ENCODE data around the gene MACROD2.

MACROD2 gene

DNA sequence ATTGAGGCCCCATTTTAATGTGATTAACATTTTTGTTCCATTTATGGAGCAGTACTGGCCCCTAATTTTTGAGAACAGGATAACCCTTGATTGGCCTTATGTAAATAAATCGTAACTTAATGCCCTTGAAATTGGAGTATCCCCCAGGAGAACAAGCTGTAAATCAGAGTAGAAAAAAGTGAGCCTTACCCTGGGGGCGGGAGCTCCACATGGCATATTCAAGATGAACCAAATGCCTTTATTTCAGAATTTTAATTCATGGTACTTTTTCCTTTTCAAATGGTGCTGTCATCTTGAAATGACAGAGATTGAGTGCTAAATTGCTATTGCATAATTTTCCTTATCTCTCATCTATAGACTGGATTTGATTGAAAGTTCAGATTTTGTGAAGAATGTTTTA, 1151.6 kb downstream of the MACROD2 start:
- no peak for DNase-seq (ENCODE audit: low spot score)
- no peak overlapping the region for H3K27ac ChIP-seq
- CTCF ChIA-PET: interaction anchor here (0.6 kb wide), 1 partner anchor 1565 kb away, joined by 3 read pairs; no protein-coding TSS in a partner anchor
- POLR2A ChIA-PET (ENCODE audit: low non-redundant PET): no interaction called here
- TF ChIP-seq, protein P1, sequence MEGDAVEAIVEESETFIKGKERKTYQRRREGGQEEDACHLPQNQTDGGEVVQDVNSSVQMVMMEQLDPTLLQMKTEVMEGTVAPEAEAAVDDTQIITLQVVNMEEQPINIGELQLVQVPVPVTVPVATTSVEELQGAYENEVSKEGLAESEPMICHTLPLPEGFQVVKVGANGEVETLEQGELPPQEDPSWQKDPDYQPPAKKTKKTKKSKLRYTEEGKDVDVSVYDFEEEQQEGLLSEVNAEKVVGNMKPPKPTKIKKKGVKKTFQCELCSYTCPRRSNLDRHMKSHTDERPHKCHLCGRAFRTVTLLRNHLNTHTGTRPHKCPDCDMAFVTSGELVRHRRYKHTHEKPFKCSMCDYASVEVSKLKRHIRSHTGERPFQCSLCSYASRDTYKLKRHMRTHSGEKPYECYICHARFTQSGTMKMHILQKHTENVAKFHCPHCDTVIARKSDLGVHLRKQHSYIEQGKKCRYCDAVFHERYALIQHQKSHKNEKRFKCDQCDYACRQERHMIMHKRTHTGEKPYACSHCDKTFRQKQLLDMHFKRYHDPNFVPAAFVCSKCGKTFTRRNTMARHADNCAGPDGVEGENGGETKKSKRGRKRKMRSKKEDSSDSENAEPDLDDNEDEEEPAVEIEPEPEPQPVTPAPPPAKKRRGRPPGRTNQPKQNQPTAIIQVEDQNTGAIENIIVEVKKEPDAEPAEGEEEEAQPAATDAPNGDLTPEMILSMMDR (conservative IDR thresholded peaks at IDR 0.05; ENCODE audit: low read depth): no peak

DNA sequence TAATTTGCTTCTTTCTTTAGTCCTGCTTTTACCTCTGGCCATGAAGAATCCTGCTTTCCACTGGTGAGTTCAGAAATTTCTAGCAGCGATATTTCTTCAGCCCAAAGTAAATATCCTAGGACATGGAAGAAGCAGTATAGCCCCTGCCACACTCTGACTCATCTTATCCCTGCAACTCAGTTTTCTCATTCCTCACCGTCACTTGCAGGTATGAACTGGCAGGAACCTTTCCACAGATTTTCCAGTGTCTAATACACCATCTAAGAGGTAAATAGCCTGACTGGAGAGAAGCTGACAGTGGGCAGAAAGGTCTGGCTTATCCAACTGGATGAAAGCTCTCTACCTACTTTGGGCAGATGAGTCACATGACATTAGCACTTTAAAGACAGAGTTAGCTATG, 1158.8 kb downstream of the MACROD2 start:
- H3K27ac ChIP-seq: no peak overlapping the region
- ChIA-PET CTCF (interaction anchor here (0.7 kb wide), 1 partner anchor 81 kb away, joined by 3 read pairs; no protein-coding TSS in a partner anchor), POLR2A (ENCODE audit: low non-redundant PET) (no interaction called here)
- peak; percentile 18 for DNase-seq (ENCODE audit: low spot score)
- TF ChIP-seq, protein P1 (conservative IDR thresholded peaks at IDR 0.05; ENCODE audit: low read depth): no peak

DNA sequence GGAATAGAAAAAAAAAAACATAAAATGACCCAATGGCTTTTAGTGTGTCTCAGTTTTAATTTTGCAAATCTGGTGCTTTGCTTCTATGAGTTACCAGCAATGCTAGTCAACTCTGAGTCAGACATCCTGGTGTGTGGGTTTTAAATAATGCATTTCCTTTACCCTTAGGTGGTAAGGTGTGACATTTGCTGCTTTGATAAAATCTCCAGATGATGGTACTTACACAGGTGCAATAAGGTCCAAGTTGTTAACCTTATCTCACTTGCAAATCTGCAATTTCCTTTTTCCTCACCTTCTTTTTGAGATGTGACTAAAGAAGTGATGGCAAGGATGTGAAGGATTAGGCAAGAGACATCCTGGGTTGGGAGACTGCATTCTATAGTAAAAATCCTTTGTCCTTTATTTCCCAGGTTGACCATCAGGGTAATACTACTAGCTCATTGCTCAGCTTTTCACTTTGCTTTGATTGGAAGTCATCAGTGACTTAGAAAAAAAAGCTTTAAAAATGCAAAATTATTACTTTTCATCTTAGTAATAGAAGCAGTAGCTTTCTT, 1160.6 kb downstream of the MACROD2 start:
- DNase-seq (ENCODE audit: low spot score): peak; percentile 36
- CTCF ChIA-PET: interaction anchor here (0.6 kb wide), 1 partner anchor 414 kb away, joined by 3 read pairs; no protein-coding TSS in a partner anchor
- no peak overlapping the region for H3K27ac ChIP-seq
- POLR2A ChIA-PET (ENCODE audit: low non-redundant PET): no interaction called here
- TF ChIP-seq, protein P1 (conservative IDR thresholded peaks at IDR 0.05; ENCODE audit: low read depth): no peak

DNA sequence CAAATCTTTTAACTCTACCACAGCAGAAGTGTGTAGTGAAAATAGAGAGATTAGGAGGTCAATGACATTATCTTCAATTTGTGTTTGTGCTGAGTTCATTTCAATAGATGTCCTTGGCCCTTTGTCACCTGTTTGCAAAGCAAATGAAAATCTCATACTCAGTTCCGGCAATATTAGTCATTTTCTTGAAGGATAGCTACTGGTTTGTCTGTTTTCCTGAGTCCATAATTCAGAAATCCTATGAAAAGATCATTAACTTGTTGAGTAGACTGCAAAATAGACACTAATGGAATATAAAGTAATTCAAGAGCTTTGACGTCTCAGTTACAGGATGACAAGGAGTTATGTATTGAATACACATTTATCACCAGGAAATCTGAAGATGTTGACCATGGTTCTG, 1163.2 kb downstream of the MACROD2 start:
- H3K27ac ChIP-seq: no peak overlapping the region
- ChIA-PET CTCF (interaction anchor here (0.6 kb wide), 1 partner anchor 927 kb away, joined by 4 read pairs; no protein-coding TSS in a partner anchor), POLR2A (ENCODE audit: low non-redundant PET) (no interaction called here)
- no peak for DNase-seq (ENCODE audit: low spot score)
- TF ChIP-seq, protein P1 (conservative IDR thresholded peaks at IDR 0.05; ENCODE audit: low read depth): no peak

DNA sequence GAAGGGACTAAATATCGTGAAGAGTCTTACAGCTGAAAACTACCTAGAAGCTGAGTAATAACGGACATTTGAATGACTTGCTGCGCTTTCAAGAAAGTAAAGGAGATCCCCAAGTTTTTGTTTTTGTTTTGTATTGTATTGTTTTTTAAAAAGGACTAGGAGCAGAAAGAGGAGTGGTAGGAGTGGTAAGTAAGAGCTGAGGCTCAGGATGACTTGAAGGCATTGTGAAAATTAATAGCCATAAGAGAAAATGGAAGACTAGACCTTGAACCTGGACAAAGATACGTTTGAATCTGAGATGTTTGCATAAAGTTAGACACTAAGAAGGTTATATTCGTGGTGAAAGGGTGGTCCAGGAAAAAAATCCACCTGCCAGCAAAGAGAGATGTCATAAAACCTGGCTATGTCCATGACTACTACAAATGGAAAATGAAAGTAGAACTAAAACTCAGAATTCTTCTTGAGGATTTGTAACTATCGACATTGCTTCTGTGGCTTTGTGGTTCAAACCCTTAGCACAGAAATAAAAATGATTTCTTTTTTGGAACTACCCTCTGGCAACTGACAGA, 1166.8 kb downstream of the MACROD2 start:
- no peak for DNase-seq (ENCODE audit: low spot score)
- ChIA-PET CTCF (interaction anchor here (0.5 kb wide), 1 partner anchor 527 kb away, joined by 3 read pairs; no protein-coding TSS in a partner anchor), POLR2A (ENCODE audit: low non-redundant PET) (no interaction called here)
- TF ChIP-seq, protein P1 (conservative IDR thresholded peaks at IDR 0.05; ENCODE audit: low read depth): no peak
- no peak overlapping the region for H3K27ac ChIP-seq

DNA sequence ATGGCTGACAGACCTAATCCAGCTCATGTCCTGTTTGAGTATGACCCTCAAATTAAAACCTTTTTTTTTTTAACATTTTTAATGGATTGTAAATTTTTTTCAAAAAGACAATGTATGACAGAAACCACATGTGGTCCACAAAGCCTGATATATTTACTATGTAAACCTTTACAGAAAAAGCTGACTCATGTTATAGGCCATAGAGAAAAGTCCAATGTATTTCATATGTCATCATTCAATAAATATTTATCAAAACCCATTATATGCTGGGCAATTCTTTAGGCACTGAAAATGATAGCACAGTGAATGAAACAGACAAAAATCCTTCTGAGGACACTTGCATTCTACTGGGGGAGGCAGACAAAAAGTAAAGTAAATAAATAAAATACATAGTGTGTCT, 1168.3 kb downstream of the MACROD2 start:
- POLR2A ChIA-PET (ENCODE audit: low non-redundant PET): no interaction called here
- TF ChIP-seq, protein P1 (conservative IDR thresholded peaks at IDR 0.05; ENCODE audit: low read depth): no peak
- no peak overlapping the region for H3K27ac ChIP-seq
- DNase-seq (ENCODE audit: low spot score): no peak
- CTCF ChIA-PET: no interaction called here
